HepG2 (cell line): ENCODE data around the gene HSDL1. TPM values are rescaled to one million over a fixed set of nuclear protein-coding genes. Genes with fewer than 3 reads are reported as not detected.

Experiments used
- BHLHE40 ChIP-seq: IDR thresholded peaks from 2 replicates; pipeline ENCODE4 v1.6.1; 2011; ENCODE audit warnings: low read length, improper control_type of control experiment
- CEBPG ChIP-seq: IDR thresholded peaks from 2 replicates; pipeline ENCODE4 v1.6.1; 2016
- CREM ChIP-seq, 2 experiments: sonication (generic) in 1 of 2; formaldehyde crosslinking in 1 of 2; IDR thresholded peaks; 2 replicates each; pipeline versions ENCODE4 v1.4.0 to v1.6.1; 2016 to 2020; ENCODE audit warnings: antibody characterized with exemption in 1 of 2, mild to moderate bottlenecking in 1 of 2, missing genetic modification reagents in 1 of 2
- HDAC1 ChIP-seq: sonication (generic); formaldehyde crosslinking; IDR thresholded peaks from 2 replicates; pipeline ENCODE4 v1.5.1; 2020; ENCODE audit warnings: mild to moderate bottlenecking, missing genetic modification reagents
- HNF4A ChIP-seq: sonication (generic); formaldehyde crosslinking; IDR thresholded peaks from 2 replicates; pipeline ENCODE4 v1.4.0; 2020; ENCODE audit warnings: missing genetic modification reagents
- KAT8 ChIP-seq: IDR thresholded peaks from 2 replicates; pipeline ENCODE4 v1.6.1; 2016; ENCODE audit warnings: missing genetic modification reagents, missing compliant biosample characterization
- KDM4B ChIP-seq: sonication (generic); formaldehyde crosslinking; IDR thresholded peaks from 2 replicates; pipeline ENCODE4 v1.4.0; 2020; ENCODE audit warnings: missing genetic modification reagents
- NRL ChIP-seq: sonication (generic); formaldehyde crosslinking; IDR thresholded peaks from 2 replicates; pipeline ENCODE4 v1.5.0; 2020; ENCODE audit warnings: missing genetic modification reagents, mild to moderate bottlenecking, moderate library complexity, borderline replicate concordance
- PHF5A ChIP-seq: IDR thresholded peaks from one replicate; pipeline ENCODE4 v1.6.1; 2018; ENCODE audit warnings: low read depth, missing genetic modification reagents; ENCODE audit not compliant: unreplicated experiment
- SNAI1 ChIP-seq: sonication (generic); formaldehyde crosslinking; IDR thresholded peaks from 2 replicates; pipeline ENCODE4 v1.5.0; 2020; ENCODE audit warnings: mild to moderate bottlenecking, missing genetic modification reagents, borderline replicate concordance
- TEAD3 ChIP-seq: optimal IDR thresholded peaks from 2 replicates; pipeline ENCODE3; 2016; ENCODE audit warnings: borderline replicate concordance
- THYN1 ChIP-seq: sonication (generic); formaldehyde crosslinking; IDR thresholded peaks from 2 replicates; pipeline ENCODE4 v1.8.1; 2023; ENCODE audit warnings: low read depth, mild to moderate bottlenecking, moderate library complexity, missing genetic modification reagents, borderline replicate concordance
- XRCC5 ChIP-seq: fragments of 200-400 bp; formaldehyde crosslinking; optimal IDR thresholded peaks from 2 replicates; pipeline ENCODE3; 2017; ENCODE audit warnings: mild to moderate bottlenecking, low read length
- ZBTB3 ChIP-seq: sonication (generic); formaldehyde crosslinking; IDR thresholded peaks from 2 replicates; pipeline ENCODE4 v1.4.0; 2020; ENCODE audit warnings: low read depth, mild to moderate bottlenecking, moderate library complexity, missing genetic modification reagents, borderline replicate concordance
- ZNF441 ChIP-seq: sonication (generic); formaldehyde crosslinking; IDR thresholded peaks from 2 replicates; pipeline ENCODE4 v1.7.0; 2021; ENCODE audit warnings: missing genetic modification reagents, borderline replicate concordance
- ZNF550 ChIP-seq: sonication (generic); formaldehyde crosslinking; IDR thresholded peaks from 2 replicates; pipeline ENCODE4 v1.4.0; 2020; ENCODE audit warnings: mild to moderate bottlenecking, missing genetic modification reagents, borderline replicate concordance
- ZSCAN21 ChIP-seq: sonication (generic); formaldehyde crosslinking; IDR thresholded peaks from 2 replicates; pipeline ENCODE4 v1.8.0; 2022; ENCODE audit warnings: mild to moderate bottlenecking, missing genetic modification reagents, moderate library complexity, borderline replicate concordance
- polyA plus RNA-seq, 8 experiments: library from polyadenylated mRNA; depleted of rRNA in 3 of 8; stranded (reverse) in 7 of 8; unstranded in 1 of 8; fragments of >200 nt; fragmentation: Illumina TruSeq in 4 of 8; extraction: Trizol in 4 of 8; gene quantifications; 2 replicates each; pipeline versions ENCODE4 v1.2.1 to v1.2.3, GENCODE V29; 2011 to 2016; ENCODE audit warnings: low read depth in 4 of 8, missing spikeins in 1 of 8, mixed read lengths in 1 of 8; ENCODE audit not compliant: insufficient read depth in 1 of 8
- total RNA-seq, 5 experiments: library from RNA; depleted of rRNA; stranded (reverse); fragments of >200 nt; fragmentation: Illumina TruSeq; extraction: Trizol; gene quantifications; 2 replicates each; pipeline ENCODE4 v1.2.3, GENCODE V29; 2016; ENCODE audit warnings: low read depth in 1 of 5
- TF ChIP-seq, protein P1 (sequence below): sonication (generic); formaldehyde crosslinking; IDR thresholded peaks from 2 replicates; pipeline ENCODE4 v1.4.0; 2020; ENCODE audit warnings: missing genetic modification reagents
- TF ChIP-seq, protein P2 (sequence below): sonication (generic); formaldehyde crosslinking; IDR thresholded peaks from 2 replicates; pipeline ENCODE4 v1.4.0; 2020; ENCODE audit warnings: missing genetic modification reagents, mild to moderate bottlenecking, borderline replicate concordance
- TF ChIP-seq, protein P3 (sequence below): sonication (generic); formaldehyde crosslinking; IDR thresholded peaks from 2 replicates; pipeline ENCODE4 v1.8.0; 2023; ENCODE audit warnings: mild to moderate bottlenecking, missing genetic modification reagents
- TF ChIP-seq, protein P4 (sequence below): sonication (generic); formaldehyde crosslinking; IDR thresholded peaks from 2 replicates; pipeline ENCODE4 v1.4.0; 2020; ENCODE audit warnings: missing genetic modification reagents; ENCODE audit errors: not compliant biosample characterization

Gene HSDL1
- total and polyA plus RNA-seq, 2 of the 13 experiments (the other 11 are each of a cell fraction or from before 2014, with no cell fraction given), result 49.2 to 49.7 TPM

DNA sequence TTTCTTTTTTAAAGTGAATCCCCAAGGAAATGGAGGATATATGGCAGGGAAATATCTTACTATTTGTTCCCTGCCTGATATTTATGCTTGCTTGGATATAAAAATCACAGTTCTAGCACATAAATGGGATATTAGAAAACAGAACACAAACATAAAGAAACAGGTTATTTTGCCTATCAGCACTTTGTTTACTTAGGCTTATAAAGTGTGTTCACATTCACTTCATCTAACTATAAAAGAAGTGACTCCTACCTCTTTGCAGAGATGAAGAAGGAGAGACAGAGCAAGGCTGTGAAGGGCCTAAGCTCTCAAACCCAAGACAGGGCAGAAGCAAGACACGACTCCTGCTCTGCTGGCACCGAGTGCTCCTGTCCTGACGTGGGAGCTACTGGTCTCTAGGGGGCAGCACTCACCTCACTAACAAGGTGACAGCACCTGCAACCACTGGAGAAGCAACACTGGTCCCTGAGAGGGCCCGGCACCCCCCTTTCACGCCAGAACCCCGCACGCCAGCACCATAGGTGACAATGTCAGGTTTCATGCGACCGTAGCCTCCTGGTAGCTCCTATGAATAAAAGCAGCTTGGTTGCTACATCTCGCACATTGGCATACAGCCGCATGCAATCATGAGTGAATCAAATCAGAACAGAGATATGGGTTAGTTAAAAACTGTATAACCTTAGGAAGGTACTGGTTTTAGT is 60.3 kb downstream of the HSDL1 start (continued):
- TF ChIP-seq, protein P1, sequence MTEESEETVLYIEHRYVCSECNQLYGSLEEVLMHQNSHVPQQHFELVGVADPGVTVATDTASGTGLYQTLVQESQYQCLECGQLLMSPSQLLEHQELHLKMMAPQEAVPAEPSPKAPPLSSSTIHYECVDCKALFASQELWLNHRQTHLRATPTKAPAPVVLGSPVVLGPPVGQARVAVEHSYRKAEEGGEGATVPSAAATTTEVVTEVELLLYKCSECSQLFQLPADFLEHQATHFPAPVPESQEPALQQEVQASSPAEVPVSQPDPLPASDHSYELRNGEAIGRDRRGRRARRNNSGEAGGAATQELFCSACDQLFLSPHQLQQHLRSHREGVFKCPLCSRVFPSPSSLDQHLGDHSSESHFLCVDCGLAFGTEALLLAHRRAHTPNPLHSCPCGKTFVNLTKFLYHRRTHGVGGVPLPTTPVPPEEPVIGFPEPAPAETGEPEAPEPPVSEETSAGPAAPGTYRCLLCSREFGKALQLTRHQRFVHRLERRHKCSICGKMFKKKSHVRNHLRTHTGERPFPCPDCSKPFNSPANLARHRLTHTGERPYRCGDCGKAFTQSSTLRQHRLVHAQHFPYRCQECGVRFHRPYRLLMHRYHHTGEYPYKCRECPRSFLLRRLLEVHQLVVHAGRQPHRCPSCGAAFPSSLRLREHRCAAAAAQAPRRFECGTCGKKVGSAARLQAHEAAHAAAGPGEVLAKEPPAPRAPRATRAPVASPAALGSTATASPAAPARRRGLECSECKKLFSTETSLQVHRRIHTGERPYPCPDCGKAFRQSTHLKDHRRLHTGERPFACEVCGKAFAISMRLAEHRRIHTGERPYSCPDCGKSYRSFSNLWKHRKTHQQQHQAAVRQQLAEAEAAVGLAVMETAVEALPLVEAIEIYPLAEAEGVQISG (CRISPR knock-in tag), result 0 out of 2 replicates have a peak, but pooled peaks have one; percentile 29
- TF ChIP-seq, protein P2, sequence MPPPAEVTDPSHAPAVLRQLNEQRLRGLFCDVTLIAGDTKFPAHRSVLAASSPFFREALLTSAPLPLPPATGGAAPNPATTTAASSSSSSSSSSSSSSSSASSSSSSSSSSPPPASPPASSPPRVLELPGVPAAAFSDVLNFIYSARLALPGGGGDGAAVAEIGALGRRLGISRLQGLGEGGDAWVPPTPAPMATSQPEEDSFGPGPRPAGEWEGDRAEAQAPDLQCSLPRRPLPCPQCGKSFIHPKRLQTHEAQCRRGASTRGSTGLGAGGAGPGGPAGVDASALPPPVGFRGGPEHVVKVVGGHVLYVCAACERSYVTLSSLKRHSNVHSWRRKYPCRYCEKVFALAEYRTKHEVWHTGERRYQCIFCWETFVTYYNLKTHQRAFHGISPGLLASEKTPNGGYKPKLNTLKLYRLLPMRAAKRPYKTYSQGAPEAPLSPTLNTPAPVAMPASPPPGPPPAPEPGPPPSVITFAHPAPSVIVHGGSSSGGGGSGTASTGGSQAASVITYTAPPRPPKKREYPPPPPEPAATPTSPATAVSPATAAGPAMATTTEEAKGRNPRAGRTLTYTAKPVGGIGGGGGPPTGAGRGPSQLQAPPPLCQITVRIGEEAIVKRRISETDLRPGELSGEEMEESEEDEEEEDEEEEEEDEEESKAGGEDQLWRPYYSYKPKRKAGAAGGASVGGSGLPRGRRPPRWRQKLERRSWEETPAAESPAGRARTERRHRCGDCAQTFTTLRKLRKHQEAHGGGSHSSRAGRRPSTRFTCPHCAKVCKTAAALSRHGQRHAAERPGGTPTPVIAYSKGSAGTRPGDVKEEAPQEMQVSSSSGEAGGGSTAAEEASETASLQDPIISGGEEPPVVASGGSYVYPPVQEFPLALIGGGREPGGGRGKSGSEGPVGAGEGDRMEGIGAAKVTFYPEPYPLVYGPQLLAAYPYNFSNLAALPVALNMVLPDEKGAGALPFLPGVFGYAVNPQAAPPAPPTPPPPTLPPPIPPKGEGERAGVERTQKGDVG (CRISPR knock-in tag), result 0 out of 2 replicates have a peak, but pooled peaks have one; percentile 24
- TF ChIP-seq ZNF441 (CRISPR knock-in tag) (0 out of 2 replicates have a peak, but pooled peaks have one; percentile 50), KDM4B (CRISPR knock-in tag) (peak; percentile 54; the same call in 1 of the 2 replicates), NRL (CRISPR knock-in tag) (no peak), ZBTB3 (CRISPR knock-in tag) (no peak), SNAI1 (no peak), THYN1 (no peak), PHF5A (CRISPR knock-in tag) (peak; percentile 37), CREM (IDR thresholded peaks at IDR 0.05) (0 out of 2 replicates have a peak, but pooled peaks have one; percentile 27), CREM (CRISPR knock-in tag; IDR thresholded peaks at IDR 0.05) (no peak), BHLHE40 (peak; percentile 65), ZSCAN21 (peak; percentile 55; the same call in 1 of the 2 replicates), HDAC1 (CRISPR knock-in tag) (no peak), XRCC5 (peak; percentile 93), ZNF550 (0 out of 2 replicates have a peak, but pooled peaks have one; percentile 56), TEAD3 (CRISPR knock-in tag) (peak; percentile 22), KAT8 (CRISPR knock-in tag) (0 out of 2 replicates have a peak, but pooled peaks have one; percentile 24), HNF4A (CRISPR knock-in tag) (no peak), CEBPG (0 out of 2 replicates have a peak, but pooled peaks have one; percentile 17)
- TF ChIP-seq, protein P3, sequence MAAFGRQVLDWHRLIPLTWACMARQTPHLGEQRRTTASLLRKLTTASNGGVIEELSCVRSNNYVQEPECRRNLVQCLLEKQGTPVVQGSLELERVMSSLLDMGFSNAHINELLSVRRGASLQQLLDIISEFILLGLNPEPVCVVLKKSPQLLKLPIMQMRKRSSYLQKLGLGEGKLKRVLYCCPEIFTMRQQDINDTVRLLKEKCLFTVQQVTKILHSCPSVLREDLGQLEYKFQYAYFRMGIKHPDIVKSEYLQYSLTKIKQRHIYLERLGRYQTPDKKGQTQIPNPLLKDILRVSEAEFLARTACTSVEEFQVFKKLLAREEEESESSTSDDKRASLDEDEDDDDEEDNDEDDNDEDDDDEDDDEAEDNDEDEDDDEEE, result 0 out of 2 replicates have a peak, but pooled peaks have one; percentile 41
- TF ChIP-seq, protein P4, sequence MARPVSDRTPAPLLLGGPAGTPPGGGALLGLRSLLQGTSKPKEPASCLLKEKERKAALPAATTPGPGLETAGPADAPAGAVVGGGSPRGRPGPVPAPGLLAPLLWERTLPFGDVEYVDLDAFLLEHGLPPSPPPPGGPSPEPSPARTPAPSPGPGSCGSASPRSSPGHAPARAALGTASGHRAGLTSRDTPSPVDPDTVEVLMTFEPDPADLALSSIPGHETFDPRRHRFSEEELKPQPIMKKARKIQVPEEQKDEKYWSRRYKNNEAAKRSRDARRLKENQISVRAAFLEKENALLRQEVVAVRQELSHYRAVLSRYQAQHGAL (CRISPR knock-in tag), result no peak
